NT2/D1 (cell line): ENCODE results near the gene NPIPB4.
"Not testable (repeated sequence)": the region's sequence is repeated elsewhere in the genome, so short reads cannot be mapped to it uniquely, and the experiment has no call there.

Experiments
- YY1 ChIP-seq: IDR thresholded peaks from 2 replicates; pipeline ENCODE4 v1.6.1; 2011; ENCODE audit not compliant: insufficient read length, insufficient read depth
- ZNF274 ChIP-seq: IDR thresholded peaks from 2 replicates; pipeline ENCODE4 v1.6.1; 2011; ENCODE audit warnings: mild to moderate bottlenecking, low read depth, low read length

GRCh38 chr16:21823258-21823657 lies 34.3 kb downstream of the NPIPB4 start:
- TF ChIP-seq YY1, ZNF274: not testable (repeated sequence)
